ENCODE data around the gene AP1M2. TPM values are rescaled to one million over a fixed set of nuclear protein-coding genes. Genes with fewer than 3 reads are reported as not detected.

AP1M2 gene
- total RNA-seq, 1 experiment from 2014 or later: 146 TPM

GRCh38 chr19:10634963-10635362, 47.9 kb upstream of the AP1M2 start:
- no peak for DNase-seq
- H3T11ph ChIP-seq (ENCODE audit: low read length): no peak overlapping the region
- H3K4me2 ChIP-seq (ENCODE audit: insufficient read depth, insufficient read length, low read length): no peak overlapping the region
- H3K36me3 Mint-ChIP-seq (ENCODE audit: insufficient read depth in 1 of 3, low read depth in 3 of 3): peaks cover 52 to 89% (median 79%) of the 10 kb centered on the region in 3 experiments; a peak in 6 of 7 replicates
- no peak overlapping the region for H2AK5ac ChIP-seq (ENCODE audit: insufficient read length, low read length)
- H3K9ac ChIP-seq (ENCODE audit: extremely low read depth, insufficient read length, low read length): no peak overlapping the region
- no peak overlapping the region for H4K91ac ChIP-seq (ENCODE audit: insufficient read length, low read depth, low read length)
- H2BK12ac ChIP-seq (ENCODE audit: insufficient read length, low read depth, low read length): no peak overlapping the region
- H3K14ac ChIP-seq (ENCODE audit: insufficient read depth, low read length): no peak overlapping the region
- no peak overlapping the region for H2BK5ac ChIP-seq (ENCODE audit: insufficient read length, low read length)
- no peak for TF ChIP-seq CTCF (conservative IDR thresholded peaks at IDR 0.05)
- no peaks in the 10 kb centered on the region for H3K4me1 ChIP-seq (ENCODE audit: insufficient read depth, low read length)
- no peak overlapping the region for H3K23ac ChIP-seq (ENCODE audit: insufficient read length, low read depth, low read length)
- H4K20me1 ChIP-seq (ENCODE audit: control insufficient read depth, insufficient read depth, insufficient read length): no peaks in the 10 kb centered on the region
- no peaks in the 10 kb centered on the region for H3K27me3 ChIP-seq (ENCODE audit: insufficient read depth, low read length)
- no peak overlapping the region for H2BK20ac ChIP-seq (ENCODE audit: low read depth, low read length, poor library complexity, severe bottlenecking)
- H3K4me3 Mint-ChIP-seq: no peak overlapping the region
- H3K9me3 Mint-ChIP-seq: no peaks in the 10 kb centered on the region
- H3K27me3 Mint-ChIP-seq (ENCODE audit: low read depth): no peaks in the 10 kb centered on the region
- no peak overlapping the region for H3K4ac ChIP-seq (ENCODE audit: low read depth, low read length)
- H3K23me2 ChIP-seq (ENCODE audit: insufficient read length, low read depth, low read length, poor library complexity, severe bottlenecking): no peaks in the 10 kb centered on the region
- no peaks in the 10 kb centered on the region for H3K79me2 ChIP-seq (ENCODE audit: insufficient read depth, low read length)
- no peak overlapping the region for H3K18ac ChIP-seq (ENCODE audit: insufficient read length, low read depth, low read length)
- H4K5ac ChIP-seq (ENCODE audit: insufficient read length, low read depth, low read length): no peak overlapping the region
- WGBS (ENCODE audit: extremely low coverage, insufficient read length, low lambda C conversion rate): no CpG with 5 or more reads among the region's 6 CpGs
- H2BK120ac ChIP-seq (ENCODE audit: low read depth, low read length, poor library complexity, severe bottlenecking): no peak overlapping the region
- no peak overlapping the region for H4K8ac ChIP-seq (replicated peaks; ENCODE audit: insufficient read length, low read depth, low read length)
- no peak overlapping the region for H2BK15ac ChIP-seq (ENCODE audit: low read depth, low read length)
- no peak overlapping the region for H2AFZ ChIP-seq (ENCODE audit: low read length)
- peaks cover 7 to 8% of the 10 kb centered on the region in 2 experiments for H3K4me1 Mint-ChIP-seq
- H3K27ac ChIP-seq (ENCODE audit: insufficient read length, low read depth, low read length): no peak overlapping the region
- no peak overlapping the region for H3K56ac ChIP-seq (ENCODE audit: insufficient read length, low read depth, low read length)
- H3K79me1 ChIP-seq (ENCODE audit: insufficient read depth, low read depth, low read length, poor library complexity, severe bottlenecking): no peaks in the 10 kb centered on the region
- H3K9me3 ChIP-seq (ENCODE audit: control insufficient read depth, low read depth, low read length): no peaks in the 10 kb centered on the region
- H3K27ac Mint-ChIP-seq: peak overlapping the region in 2 of 3 experiments; percentile 9 to 39; a peak in 2 of 7 replicates

Measured in H9 (cell line).